ENCODE data around the gene STK17B.

DNA sequence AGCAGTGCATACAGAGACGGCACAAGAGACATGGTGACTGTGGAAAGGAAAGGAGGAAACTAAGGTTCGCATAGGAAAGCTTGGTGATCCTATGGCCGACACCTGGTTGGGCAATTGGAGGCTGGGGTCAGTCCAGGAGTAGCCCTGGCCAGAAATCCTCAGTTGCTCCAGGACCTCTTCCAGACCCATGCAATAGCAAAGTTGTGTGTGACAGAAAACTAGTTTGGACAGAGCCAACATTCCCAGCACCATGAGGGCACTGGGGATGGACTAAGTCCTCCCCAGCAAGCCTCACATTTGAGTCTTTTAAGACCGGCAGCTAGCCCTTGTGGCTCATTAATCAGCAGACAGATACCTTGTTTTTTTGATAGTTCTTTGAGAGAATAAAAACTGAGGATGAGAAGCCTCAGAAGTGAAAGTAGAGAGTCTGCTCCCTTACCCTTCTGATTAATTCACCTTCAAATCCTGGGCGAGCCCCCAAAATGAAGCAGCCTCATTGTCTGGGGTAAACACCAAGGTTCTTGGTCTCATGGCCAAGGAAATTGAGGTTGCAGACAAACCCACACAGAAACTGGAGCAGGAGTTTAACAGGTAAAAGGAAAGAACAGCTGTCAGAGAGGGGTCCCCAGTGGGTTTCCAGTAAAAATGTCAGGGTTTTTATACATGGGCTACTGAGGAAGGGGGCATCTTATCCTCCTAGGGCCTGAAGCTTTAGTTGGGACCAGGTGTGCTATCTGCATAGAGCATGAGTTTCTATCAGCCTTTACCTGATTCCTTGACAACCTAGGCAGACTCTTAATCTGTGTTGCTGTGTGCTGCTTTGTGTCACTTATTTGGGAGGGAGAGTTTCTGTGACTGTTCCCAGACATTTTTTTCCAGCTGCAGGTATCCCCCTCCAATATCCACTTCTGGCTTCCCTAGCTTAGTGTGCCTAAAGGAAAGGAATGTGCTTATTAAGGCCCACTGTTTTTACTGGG, 39.1 kb downstream of the STK17B start:
- TF ChIP-seq, protein P1, sequence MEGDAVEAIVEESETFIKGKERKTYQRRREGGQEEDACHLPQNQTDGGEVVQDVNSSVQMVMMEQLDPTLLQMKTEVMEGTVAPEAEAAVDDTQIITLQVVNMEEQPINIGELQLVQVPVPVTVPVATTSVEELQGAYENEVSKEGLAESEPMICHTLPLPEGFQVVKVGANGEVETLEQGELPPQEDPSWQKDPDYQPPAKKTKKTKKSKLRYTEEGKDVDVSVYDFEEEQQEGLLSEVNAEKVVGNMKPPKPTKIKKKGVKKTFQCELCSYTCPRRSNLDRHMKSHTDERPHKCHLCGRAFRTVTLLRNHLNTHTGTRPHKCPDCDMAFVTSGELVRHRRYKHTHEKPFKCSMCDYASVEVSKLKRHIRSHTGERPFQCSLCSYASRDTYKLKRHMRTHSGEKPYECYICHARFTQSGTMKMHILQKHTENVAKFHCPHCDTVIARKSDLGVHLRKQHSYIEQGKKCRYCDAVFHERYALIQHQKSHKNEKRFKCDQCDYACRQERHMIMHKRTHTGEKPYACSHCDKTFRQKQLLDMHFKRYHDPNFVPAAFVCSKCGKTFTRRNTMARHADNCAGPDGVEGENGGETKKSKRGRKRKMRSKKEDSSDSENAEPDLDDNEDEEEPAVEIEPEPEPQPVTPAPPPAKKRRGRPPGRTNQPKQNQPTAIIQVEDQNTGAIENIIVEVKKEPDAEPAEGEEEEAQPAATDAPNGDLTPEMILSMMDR (IDR thresholded peaks at IDR 0.05; ENCODE audit: insufficient read depth, low read length, poor library complexity, severe bottlenecking), result no peak
- TF ChIP-seq EZH2phosphoT487 (conservative IDR thresholded peaks at IDR 0.05; ENCODE audit: low read length), result no peak
